Activated CD8-positive, alpha-beta memory T cell treated with anti-CD3 and anti-CD28 coated beads, Interleukin-2, amount 50 U/mL, for 4 hours (primary cell): Measurements from ENCODE around the gene LCAT.
"Not testable (repeated sequence)": the region's sequence is repeated elsewhere in the genome, so short reads cannot be mapped to it uniquely, and the experiment has no call there.

Experiments used
- DNase-seq: peaks from one replicate; pipeline ENCODE4 v3.0.0-alpha.2; 2020

Gene LCAT

GRCh38 chr16:67946966-67947558 lies 3.1 kb upstream of the LCAT start:
- no peak for DNase-seq

GRCh38 chr16:67946128-67946569 lies 2.2 kb upstream of the LCAT start:
- no peak for DNase-seq

- no peak for DNase-seq
Measured at GRCh38 chr16:67945392-67945933, 1.5 kb upstream of the LCAT start.

GRCh38 chr16:67944690-67945391 lies 921 bp upstream of the LCAT start:
- no peak for DNase-seq

- no peak for DNase-seq
Measured at GRCh38 chr16:67943256-67943618, 683 bp downstream of the LCAT start.

- no peak for DNase-seq
Measured at GRCh38 chr16:67942510-67943255, 1.2 kb downstream of the LCAT start.

GRCh38 chr16:67942200-67942509 lies 1.8 kb downstream of the LCAT start:
- no peak for DNase-seq

- no peak for DNase-seq
Measured at GRCh38 chr16:67941469-67942199, 2.3 kb downstream of the LCAT start.

GRCh38 chr16:67940446-67941089 lies 3.4 kb downstream of the LCAT start:
- DNase-seq: no peak

GRCh38 chr16:67939507-67940445 lies 4.1 kb downstream of the LCAT start:
- DNase-seq: peak; percentile 56

GRCh38 chr16:67937713-67938112 lies 6.2 kb downstream of the LCAT start:
- not testable (repeated sequence) for DNase-seq

GRCh38 chr16:67936880-67937605 lies 6.9 kb downstream of the LCAT start:
- DNase-seq: peak; percentile 71

- DNase-seq: no peak
Measured at GRCh38 chr16:67936124-67936879, 7.6 kb downstream of the LCAT start, which contains the start of gene PSMB10. PSMB10 (minus strand) TSS chr16:67936850; CDS start chr16:67936749, 101 bp downstream.

GRCh38 chr16:67935402-67936123 lies 8.4 kb downstream of the LCAT start:
- peak; percentile 94 for DNase-seq

GRCh38 chr16:67935101-67935401 lies 8.9 kb downstream of the LCAT start:
- DNase-seq: no peak

GRCh38 chr16:67934306-67935100 lies 9.4 kb downstream of the LCAT start:
- DNase-seq: no peak

- no peak for DNase-seq
Measured at GRCh38 chr16:67933805-67934204, 10.1 kb downstream of the LCAT start.

- DNase-seq: no peak
Measured at GRCh38 chr16:67932462-67932840, 11.5 kb downstream of the LCAT start.
